A549 treated with Hydrocortisone at 1 μM for 4 hours (cell line): Measurements from ENCODE around the gene SIM2. TPM values are rescaled to one million over a fixed set of nuclear protein-coding genes. Genes with fewer than 3 reads are reported as not detected.

Source experiments
- total RNA-seq: library from RNA; stranded (reverse); fragments of 200-300 nt; extraction: Qiagen RNA extraction; gene quantifications from 5 replicates; pipeline ENCODE4 v1.2.3, GENCODE V29; 2022

SIM2 gene, protein sequence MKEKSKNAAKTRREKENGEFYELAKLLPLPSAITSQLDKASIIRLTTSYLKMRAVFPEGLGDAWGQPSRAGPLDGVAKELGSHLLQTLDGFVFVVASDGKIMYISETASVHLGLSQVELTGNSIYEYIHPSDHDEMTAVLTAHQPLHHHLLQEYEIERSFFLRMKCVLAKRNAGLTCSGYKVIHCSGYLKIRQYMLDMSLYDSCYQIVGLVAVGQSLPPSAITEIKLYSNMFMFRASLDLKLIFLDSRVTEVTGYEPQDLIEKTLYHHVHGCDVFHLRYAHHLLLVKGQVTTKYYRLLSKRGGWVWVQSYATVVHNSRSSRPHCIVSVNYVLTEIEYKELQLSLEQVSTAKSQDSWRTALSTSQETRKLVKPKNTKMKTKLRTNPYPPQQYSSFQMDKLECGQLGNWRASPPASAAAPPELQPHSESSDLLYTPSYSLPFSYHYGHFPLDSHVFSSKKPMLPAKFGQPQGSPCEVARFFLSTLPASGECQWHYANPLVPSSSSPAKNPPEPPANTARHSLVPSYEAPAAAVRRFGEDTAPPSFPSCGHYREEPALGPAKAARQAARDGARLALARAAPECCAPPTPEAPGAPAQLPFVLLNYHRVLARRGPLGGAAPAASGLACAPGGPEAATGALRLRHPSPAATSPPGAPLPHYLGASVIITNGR
- total RNA-seq, result 6.7 to 7.7 TPM (median 6.9 TPM) in 5 replicates

DNA sequence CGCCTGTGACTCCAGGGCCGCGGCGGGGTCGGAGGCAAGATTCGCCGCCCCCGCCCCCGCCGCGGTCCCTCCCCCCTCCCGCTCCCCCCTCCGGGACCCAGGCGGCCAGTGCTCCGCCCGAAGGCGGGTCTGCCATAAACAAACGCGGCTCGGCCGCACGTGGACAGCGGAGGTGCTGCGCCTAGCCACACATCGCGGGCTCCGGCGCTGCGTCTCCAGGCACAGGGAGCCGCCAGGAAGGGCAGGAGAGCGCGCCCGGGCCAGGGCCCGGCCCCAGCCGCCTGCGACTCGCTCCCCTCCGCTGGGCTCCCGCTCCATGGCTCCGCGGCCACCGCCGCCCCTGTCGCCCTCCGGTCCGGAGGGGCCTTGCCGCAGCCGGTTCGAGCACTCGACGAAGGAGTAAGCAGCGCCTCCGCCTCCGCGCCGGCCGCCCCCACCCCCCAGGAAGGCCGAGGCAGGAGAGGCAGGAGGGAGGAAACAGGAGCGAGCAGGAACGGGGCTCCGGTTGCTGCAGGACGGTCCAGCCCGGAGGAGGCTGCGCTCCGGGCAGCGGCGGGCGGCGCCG, at the start of gene SIM2:
Gene SIM2 (plus strand): TSS at position 135 of the 565 bp plus-strand sequence. CDS start 632 bp downstream, outside the sequence.

Other genes starting within 250 kb of the SIM2 start
- gene CLDN14, start 219.0 kb upstream of the SIM2 start, total RNA-seq, result not detected in 5 replicates